SK-MEL-5 (cell line): Measurements from ENCODE around the gene NPPB. TPM values are rescaled to one million over a fixed set of nuclear protein-coding genes. Genes with fewer than 3 reads are reported as not detected.

ENCODE experiments used
- DNase-seq: peaks from one replicate; pipeline ENCODE4 v3.0.0-alpha.2; 2016; ENCODE audit warnings: low read depth, low spot score
- in situ Hi-C: cut with HindIII; loops from 2 replicates; pipeline ENCODE4 v1.10.0; 2016; ENCODE audit warnings: low sequenced_read_pairs, high pct_unique_total_duplicates, low pct_unique_long_range_greater_than_20kb
- total RNA-seq: library from RNA; depleted of rRNA; stranded (reverse); fragments of >200 nt; shearing (Covaris generic); gene quantifications from 2 replicates; pipeline ENCODE4 v1.2.3, GENCODE V29; 2014

Gene NPPB
- total RNA-seq, 1 experiment from 2014 or later, result not detected

GRCh38 chr1:11869104-11869503 lies 10.4 kb upstream of the NPPB start:
- DNase-seq, result no peak
- in situ Hi-C loops, result no loop called here

GRCh38 chr1:11868331-11868980 lies 9.7 kb upstream of the NPPB start:
- DNase-seq, result no peak
- in situ Hi-C loops, result no loop called here

GRCh38 chr1:11862890-11863289 lies 4.1 kb upstream of the NPPB start:
- DNase-seq, result no peak
- in situ Hi-C loops, result no loop called here

- DNase-seq, result no peak
- in situ Hi-C loops, result no loop called here
These were observed 1.8 kb upstream of the NPPB start for GRCh38 chr1:11860587-11860986.

- in situ Hi-C loops, result no loop called here
- DNase-seq, result no peak
These were observed 1.3 kb upstream of the NPPB start for GRCh38 chr1:11860083-11860482.

GRCh38 chr1:11858968-11859871 lies 475 bp upstream of the NPPB start:
- in situ Hi-C loops, result no loop called here

GRCh38 chr1:11858158-11858557 lies 587 bp downstream of the NPPB start:
- in situ Hi-C loops, result no loop called here

More at GRCh38 chr1:11858968-11859871, 475 bp upstream of the NPPB start:
- DNase-seq, result peak; percentile 24

GRCh38 chr1:11857164-11857851 lies 1.4 kb downstream of the NPPB start:
- in situ Hi-C loops, result no loop called here
- DNase-seq, result no peak

More at GRCh38 chr1:11858158-11858557, 587 bp downstream of the NPPB start:
- DNase-seq, result no peak

GRCh38 chr1:11856698-11857097 lies 2.0 kb downstream of the NPPB start:
- in situ Hi-C loops, result no loop called here
- DNase-seq, result no peak

- DNase-seq, result no peak
- in situ Hi-C loops, result no loop called here
These were observed 3.3 kb downstream of the NPPB start for GRCh38 chr1:11855430-11855829.

- in situ Hi-C loops, result no loop called here
- DNase-seq, result no peak
These were observed 4.2 kb downstream of the NPPB start for GRCh38 chr1:11854519-11854918.

GRCh38 chr1:11851180-11851579 lies 7.6 kb downstream of the NPPB start:
- DNase-seq, result no peak
- in situ Hi-C loops, result no loop called here

- in situ Hi-C loops, result no loop called here
- no peak for DNase-seq
These were observed 8.6 kb downstream of the NPPB start for GRCh38 chr1:11850156-11850555.

GRCh38 chr1:11848373-11848700 lies 10.4 kb downstream of the NPPB start:
- DNase-seq, result no peak
- in situ Hi-C loops, result no loop called here

GRCh38 chr1:11847667-11848372 lies 10.9 kb downstream of the NPPB start, which contains the start of gene NPPA:
TSS of gene NPPA (minus strand) at chr1:11847783. CDS start at chr1:11847684, 99 bp downstream.
- DNase-seq, result no peak
- in situ Hi-C loops, result no loop called here

GRCh38 chr1:11845641-11846335 lies 13.0 kb downstream of the NPPB start:
- in situ Hi-C loops, result no loop called here
- no peak for DNase-seq
